Measurements from ENCODE around the gene HADH. TPM values are rescaled to one million over a fixed set of nuclear protein-coding genes. Genes with fewer than 3 reads are reported as not detected.
A peak's percentile ranks its signal among the peaks of the same experiment; 100 is the strongest.

HADH gene
- total and polyA plus RNA-seq, 9 donors = 45.4 to 117 (median 62.5) TPM

GRCh38 chr4:107978716-107979451 is 10.8 kb upstream of the HADH start:
- 82 to 96% (median 93%) methylated on average over 2 of the region's 2 CpGs for WGBS, 3 donors
- Histone ChIP-seq H3K9me3 (no peaks in the 10 kb centered on the region), H3K36me3 (no peaks in the 10 kb centered on the region), H3K4me3 (no peak overlapping the region), H3K4me1 (ENCODE audit: insufficient read depth) (no peaks in the 10 kb centered on the region), H3K27me3 (no peaks in the 10 kb centered on the region), H3K27ac (no peak overlapping the region)
- TF ChIP-seq CTCF (IDR thresholded peaks at IDR 0.05) (no peak), POLR2A (IDR thresholded peaks at IDR 0.05) (no peak), EP300 (IDR thresholded peaks at IDR 0.05) (no peak)
- no peak for DNase-seq
- intact Hi-C loops (cut with DNase I) = no loop called here

- Histone ChIP-seq H3K27ac (peak overlapping the region in 1 of 2 donors; percentile 97), H3K4me3 (no peak overlapping the region), H3K9me3 (no peaks in the 10 kb centered on the region), H3K27me3 (no peaks in the 10 kb centered on the region), H3K36me3 (no peaks in the 10 kb centered on the region), H3K4me1 (ENCODE audit: insufficient read depth) (peaks cover 12% of the 10 kb centered on the region)
- no peak for DNase-seq
- WGBS, 3 donors = 85 to 87% (median 86%) methylated on average over 10 of the region's 10 CpGs
- no peak for TF ChIP-seq CTCF (IDR thresholded peaks at IDR 0.05)
- no peak for TF ChIP-seq EP300 (IDR thresholded peaks at IDR 0.05)
- no peak for TF ChIP-seq POLR2A (IDR thresholded peaks at IDR 0.05)
- intact Hi-C loops (cut with DNase I) = loop anchor here in 1 of 4 donors (5.0 kb wide), 1 partner anchor 56 kb away; the partner anchor contains the start of gene CYP2U1
Observed at GRCh38 chr4:107987916-107988762, 1.6 kb upstream of the HADH start.

GRCh38 chr4:107988763-107989035 is 990 bp upstream of the HADH start:
- no peak overlapping the region for H3K4me3 ChIP-seq

More at GRCh38 chr4:107988763-107989035, 990 bp upstream of the HADH start:
- Histone ChIP-seq H3K27ac (peak overlapping the region in 1 of 2 donors; percentile 97), H3K36me3 (no peaks in the 10 kb centered on the region), H3K9me3 (no peaks in the 10 kb centered on the region), H3K27me3 (no peaks in the 10 kb centered on the region), H3K4me1 (ENCODE audit: insufficient read depth) (peaks cover 12% of the 10 kb centered on the region)
- 41 to 64% (median 42%) methylated on average over 5 of the region's 5 CpGs for WGBS, 3 donors
- TF ChIP-seq CTCF (IDR thresholded peaks at IDR 0.05) = no peak
- TF ChIP-seq EP300 (IDR thresholded peaks at IDR 0.05) = no peak
- TF ChIP-seq POLR2A (IDR thresholded peaks at IDR 0.05) = no peak
- no peak for DNase-seq
- intact Hi-C loops (cut with DNase I) = loop anchor here in 1 of 4 donors (5.0 kb wide), 1 partner anchor 56 kb away; the partner anchor contains the start of gene CYP2U1
